Measurements from ENCODE around the gene FARP1. TPM values are rescaled to one million over a fixed set of nuclear protein-coding genes. Genes with fewer than 3 reads are reported as not detected.

FARP1 gene
- total RNA-seq, 1 experiment from 2014 or later: not detected

GRCh38 chr13:98272549-98272948 is 129.7 kb downstream of the FARP1 start:
- no peak overlapping the region for H2AFZ ChIP-seq (ENCODE audit: low read length)
- H3K4me1 ChIP-seq (ENCODE audit: low read length): no peaks in the 10 kb centered on the region
- no peaks in the 10 kb centered on the region for H3K79me2 ChIP-seq (ENCODE audit: low read length)
- H3K27ac ChIP-seq (ENCODE audit: low read length): no peak overlapping the region
- no peaks in the 10 kb centered on the region for H3K36me3 ChIP-seq (ENCODE audit: insufficient read depth, low read length)
- no peak overlapping the region for H3K4me3 ChIP-seq (ENCODE audit: low read length)
- H4K20me1 ChIP-seq (ENCODE audit: insufficient read depth, low read depth, low read length): no peaks in the 10 kb centered on the region
- H3K9me3 ChIP-seq (ENCODE audit: low read length): no peaks in the 10 kb centered on the region
- H3K27me3 ChIP-seq (ENCODE audit: low read length): no peaks in the 10 kb centered on the region
- no peak overlapping the region for H3K4me2 ChIP-seq (ENCODE audit: low read depth, low read length, poor library complexity, severe bottlenecking)
- H3K9ac ChIP-seq (ENCODE audit: low read length): no peak overlapping the region
- H3K9me2 ChIP-seq (replicated peaks; ENCODE audit: insufficient read depth, low read length): no peaks in the 10 kb centered on the region
- no peak for DNase-seq

- no peak for DNase-seq
- no peaks in the 10 kb centered on the region for H3K36me3 ChIP-seq (ENCODE audit: insufficient read depth, low read length)
- H4K20me1 ChIP-seq (ENCODE audit: insufficient read depth, low read depth, low read length): no peaks in the 10 kb centered on the region
- H3K9ac ChIP-seq (ENCODE audit: low read length): no peak overlapping the region
- no peaks in the 10 kb centered on the region for H3K4me1 ChIP-seq (ENCODE audit: low read length)
- no peak overlapping the region for H3K4me3 ChIP-seq (ENCODE audit: low read length)
- no peaks in the 10 kb centered on the region for H3K9me2 ChIP-seq (replicated peaks; ENCODE audit: insufficient read depth, low read length)
- no peaks in the 10 kb centered on the region for H3K27me3 ChIP-seq (ENCODE audit: low read length)
- H3K4me2 ChIP-seq (ENCODE audit: low read depth, low read length, poor library complexity, severe bottlenecking): no peak overlapping the region
- no peak overlapping the region for H3K27ac ChIP-seq (ENCODE audit: low read length)
- H3K79me2 ChIP-seq (ENCODE audit: low read length): no peaks in the 10 kb centered on the region
- no peaks in the 10 kb centered on the region for H3K9me3 ChIP-seq (ENCODE audit: low read length)
- no peak overlapping the region for H2AFZ ChIP-seq (ENCODE audit: low read length)
Observed at GRCh38 chr13:98273067-98273823, 130.4 kb downstream of the FARP1 start.

DNA sequence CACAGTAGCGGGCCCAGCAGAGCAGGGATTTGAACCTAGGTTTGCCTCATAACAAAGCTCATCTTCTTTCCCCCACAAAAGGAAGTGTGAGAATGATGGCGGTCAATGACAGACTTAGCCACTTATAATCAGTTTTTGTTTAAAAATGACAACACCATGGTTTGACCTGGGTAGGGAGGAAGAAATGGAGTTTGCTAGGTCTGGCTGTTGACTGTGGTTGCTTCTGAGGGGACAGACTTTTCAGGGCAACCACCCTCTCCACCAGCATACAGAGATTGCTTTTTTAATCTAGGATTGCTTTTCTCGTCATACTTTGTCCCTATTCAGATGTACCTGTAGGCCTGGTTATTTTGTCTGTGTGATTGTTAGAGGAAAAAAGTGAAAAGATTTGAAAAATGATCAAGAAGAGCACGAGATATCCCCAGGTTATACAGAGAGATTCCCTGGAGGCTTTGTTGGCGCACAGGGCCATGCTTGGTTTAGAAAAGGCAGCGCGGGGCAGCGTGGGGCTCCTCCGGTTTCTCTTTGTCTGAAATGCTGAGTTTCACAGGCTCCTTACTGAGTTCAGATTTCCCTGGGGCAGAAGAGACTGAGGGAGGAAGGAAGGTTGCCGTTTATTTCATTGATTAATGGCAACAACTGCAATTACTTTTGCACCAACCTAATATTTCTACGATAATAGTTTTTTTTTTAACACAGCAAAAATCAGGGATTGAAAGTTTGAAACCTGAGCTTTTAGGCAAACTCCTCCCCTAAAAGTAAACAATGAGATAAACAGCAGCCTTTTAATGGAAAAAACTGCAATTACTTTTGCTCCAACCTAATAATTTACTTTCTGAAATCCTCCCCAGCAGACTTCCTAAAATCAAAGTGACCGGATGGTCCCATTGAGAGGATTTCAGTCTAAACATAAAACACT is 131.2 kb downstream of the FARP1 start:
- no peaks in the 10 kb centered on the region for H3K36me3 ChIP-seq (ENCODE audit: insufficient read depth, low read length)
- H3K79me2 ChIP-seq (ENCODE audit: low read length): no peaks in the 10 kb centered on the region
- no peaks in the 10 kb centered on the region for H3K9me3 ChIP-seq (ENCODE audit: low read length)
- no peak overlapping the region for H3K9ac ChIP-seq (ENCODE audit: low read length)
- H3K27me3 ChIP-seq (ENCODE audit: low read length): no peaks in the 10 kb centered on the region
- H4K20me1 ChIP-seq (ENCODE audit: insufficient read depth, low read depth, low read length): no peaks in the 10 kb centered on the region
- H3K4me3 ChIP-seq (ENCODE audit: low read length): no peak overlapping the region
- no peak overlapping the region for H2AFZ ChIP-seq (ENCODE audit: low read length)
- no peak overlapping the region for H3K4me2 ChIP-seq (ENCODE audit: low read depth, low read length, poor library complexity, severe bottlenecking)
- no peaks in the 10 kb centered on the region for H3K9me2 ChIP-seq (replicated peaks; ENCODE audit: insufficient read depth, low read length)
- H3K4me1 ChIP-seq (ENCODE audit: low read length): no peaks in the 10 kb centered on the region
- no peak overlapping the region for H3K27ac ChIP-seq (ENCODE audit: low read length)
- no peak for DNase-seq

GRCh38 chr13:98274921-98275487 is 132.1 kb downstream of the FARP1 start:
- no peaks in the 10 kb centered on the region for H3K79me2 ChIP-seq (ENCODE audit: low read length)
- H3K27me3 ChIP-seq (ENCODE audit: low read length): no peaks in the 10 kb centered on the region
- no peak overlapping the region for H3K27ac ChIP-seq (ENCODE audit: low read length)
- no peak overlapping the region for H2AFZ ChIP-seq (ENCODE audit: low read length)
- H3K4me3 ChIP-seq (ENCODE audit: low read length): no peak overlapping the region
- H4K20me1 ChIP-seq (ENCODE audit: insufficient read depth, low read depth, low read length): no peaks in the 10 kb centered on the region
- H3K4me1 ChIP-seq (ENCODE audit: low read length): no peaks in the 10 kb centered on the region
- H3K9me2 ChIP-seq (replicated peaks; ENCODE audit: insufficient read depth, low read length): no peaks in the 10 kb centered on the region
- H3K9me3 ChIP-seq (ENCODE audit: low read length): no peaks in the 10 kb centered on the region
- H3K36me3 ChIP-seq (ENCODE audit: insufficient read depth, low read length): no peaks in the 10 kb centered on the region
- no peak overlapping the region for H3K4me2 ChIP-seq (ENCODE audit: low read depth, low read length, poor library complexity, severe bottlenecking)
- no peak for DNase-seq
- H3K9ac ChIP-seq (ENCODE audit: low read length): no peak overlapping the region

- no peaks in the 10 kb centered on the region for H3K27me3 ChIP-seq (ENCODE audit: low read length)
- no peak overlapping the region for H3K27ac ChIP-seq (ENCODE audit: low read length)
- H3K4me3 ChIP-seq (ENCODE audit: low read length): no peak overlapping the region
- no peaks in the 10 kb centered on the region for H3K9me3 ChIP-seq (ENCODE audit: low read length)
- H3K4me2 ChIP-seq (ENCODE audit: low read depth, low read length, poor library complexity, severe bottlenecking): no peak overlapping the region
- no peak overlapping the region for H3K9ac ChIP-seq (ENCODE audit: low read length)
- DNase-seq: no peak
- no peaks in the 10 kb centered on the region for H3K9me2 ChIP-seq (replicated peaks; ENCODE audit: insufficient read depth, low read length)
- no peaks in the 10 kb centered on the region for H3K36me3 ChIP-seq (ENCODE audit: insufficient read depth, low read length)
- H4K20me1 ChIP-seq (ENCODE audit: insufficient read depth, low read depth, low read length): no peaks in the 10 kb centered on the region
- H2AFZ ChIP-seq (ENCODE audit: low read length): no peak overlapping the region
- no peaks in the 10 kb centered on the region for H3K4me1 ChIP-seq (ENCODE audit: low read length)
- H3K79me2 ChIP-seq (ENCODE audit: low read length): no peaks in the 10 kb centered on the region
Observed at GRCh38 chr13:98275681-98276171, 132.8 kb downstream of the FARP1 start.

GRCh38 chr13:98276486-98276885 is 133.6 kb downstream of the FARP1 start:
- no peaks in the 10 kb centered on the region for H3K4me1 ChIP-seq (ENCODE audit: low read length)
- no peaks in the 10 kb centered on the region for H3K36me3 ChIP-seq (ENCODE audit: insufficient read depth, low read length)
- no peaks in the 10 kb centered on the region for H3K27me3 ChIP-seq (ENCODE audit: low read length)
- no peak overlapping the region for H3K9ac ChIP-seq (ENCODE audit: low read length)
- no peak overlapping the region for H2AFZ ChIP-seq (ENCODE audit: low read length)
- H3K79me2 ChIP-seq (ENCODE audit: low read length): no peaks in the 10 kb centered on the region
- H4K20me1 ChIP-seq (ENCODE audit: insufficient read depth, low read depth, low read length): no peaks in the 10 kb centered on the region
- no peak overlapping the region for H3K4me3 ChIP-seq (ENCODE audit: low read length)
- no peak overlapping the region for H3K4me2 ChIP-seq (ENCODE audit: low read depth, low read length, poor library complexity, severe bottlenecking)
- H3K9me2 ChIP-seq (replicated peaks; ENCODE audit: insufficient read depth, low read length): no peaks in the 10 kb centered on the region
- no peaks in the 10 kb centered on the region for H3K9me3 ChIP-seq (ENCODE audit: low read length)
- DNase-seq: no peak
- H3K27ac ChIP-seq (ENCODE audit: low read length): no peak overlapping the region

GRCh38 chr13:98278068-98278724 is 135.3 kb downstream of the FARP1 start:
- Histone ChIP-seq H3K4me3 (ENCODE audit: low read length) (no peak overlapping the region), H3K9me3 (ENCODE audit: low read length) (no peaks in the 10 kb centered on the region), H3K27me3 (ENCODE audit: low read length) (no peaks in the 10 kb centered on the region), H4K20me1 (ENCODE audit: insufficient read depth, low read depth, low read length) (no peaks in the 10 kb centered on the region), H3K36me3 (ENCODE audit: insufficient read depth, low read length) (no peaks in the 10 kb centered on the region), H3K9me2 (replicated peaks; ENCODE audit: insufficient read depth, low read length) (no peaks in the 10 kb centered on the region), H3K9ac (ENCODE audit: low read length) (no peak overlapping the region), H3K79me2 (ENCODE audit: low read length) (no peaks in the 10 kb centered on the region), H3K4me1 (ENCODE audit: low read length) (no peaks in the 10 kb centered on the region), H2AFZ (ENCODE audit: low read length) (no peak overlapping the region), H3K4me2 (ENCODE audit: low read depth, low read length, poor library complexity, severe bottlenecking) (no peak overlapping the region), H3K27ac (ENCODE audit: low read length) (no peak overlapping the region)
- no peak for DNase-seq
